ENCODE results near the gene KCNK7.

The KCNK7 gene

DNA sequence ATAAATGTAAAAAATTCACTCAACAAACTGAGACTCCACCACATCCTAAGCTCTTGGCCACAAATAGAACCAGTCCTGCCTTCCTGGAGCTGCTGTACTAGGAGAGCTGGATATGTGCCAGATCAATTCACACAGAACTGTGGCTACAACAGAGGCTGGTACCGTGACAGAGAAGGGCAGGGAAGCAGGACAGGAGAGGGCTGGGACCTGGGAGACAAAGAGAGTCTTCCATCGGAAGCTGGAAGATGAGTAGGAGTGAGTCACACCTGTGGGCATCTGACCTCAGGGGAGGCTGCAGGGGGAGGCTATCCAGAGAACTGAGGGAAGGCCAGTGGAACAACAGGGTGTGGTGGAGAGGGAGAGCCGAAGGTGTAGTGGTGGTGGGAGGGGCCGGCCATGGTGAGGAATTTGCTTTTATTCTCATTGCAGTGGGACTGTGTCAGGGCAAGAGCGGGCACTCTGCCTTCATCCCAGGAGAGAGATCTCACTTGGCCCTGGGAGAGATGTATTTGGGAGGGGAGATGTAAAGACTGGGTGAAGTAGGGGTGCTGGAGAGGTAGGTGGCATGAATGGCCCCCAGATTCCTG, 35.6 kb downstream of the KCNK7 start:
- POLR2A ChIA-PET: interaction anchor here (0.6 to 1.2 kb wide), 2 partner anchors 12 to 35 kb away, joined by 3 to 4 read pairs; partner anchors contain the start of genes FAM89B and SCYL1
- WGBS (ENCODE audit: insufficient coverage): 80% methylated on average over 4 of the region's 5 CpGs
- Histone ChIP-seq H3K4me1 (ENCODE audit: control extremely low read depth in 1 of 4, control insufficient read depth in 4 of 4, insufficient read depth in 4 of 4, low read length in 3 of 4) (peaks cover 0 to 51% (median 44%) of the 10 kb centered on the region in 4 experiments), H3K27me3 (replicated peaks in 2 of 5; ENCODE audit: control insufficient read depth in 4 of 5, insufficient read depth in 5 of 5, low read length in 4 of 5) (no peaks in the 10 kb centered on the region), H3K27ac (ENCODE audit: insufficient read depth in 1 of 2, low read depth in 1 of 2, low read length in 2 of 2, poor library complexity in 1 of 2, severe bottlenecking in 2 of 2) (no peak overlapping the region), H3K9me3 (ENCODE audit: control extremely low read depth in 1 of 5, control insufficient read depth in 4 of 5, insufficient read depth in 2 of 5, low read depth in 1 of 5, low read length in 4 of 5) (no peaks in the 10 kb centered on the region), H3K36me3 (ENCODE audit: control insufficient read depth in 4 of 4, insufficient read depth in 4 of 4, low read length in 3 of 4) (no peaks in the 10 kb centered on the region), H3K4me3 (ENCODE audit: control insufficient read depth in 1 of 7, extremely low read depth in 1 of 7, insufficient read depth in 4 of 7, low read depth in 2 of 7, low read length in 6 of 7) (no peak overlapping the region)
- CTCF ChIA-PET: interaction anchor here (1.3 to 16.1 kb wide), 5 partner anchors 8 to 19 kb away, joined by 3 to 239 read pairs (median 10); partner anchors contain the start of genes FAM89B and ZNRD2
- no peak for DNase-seq

DNA sequence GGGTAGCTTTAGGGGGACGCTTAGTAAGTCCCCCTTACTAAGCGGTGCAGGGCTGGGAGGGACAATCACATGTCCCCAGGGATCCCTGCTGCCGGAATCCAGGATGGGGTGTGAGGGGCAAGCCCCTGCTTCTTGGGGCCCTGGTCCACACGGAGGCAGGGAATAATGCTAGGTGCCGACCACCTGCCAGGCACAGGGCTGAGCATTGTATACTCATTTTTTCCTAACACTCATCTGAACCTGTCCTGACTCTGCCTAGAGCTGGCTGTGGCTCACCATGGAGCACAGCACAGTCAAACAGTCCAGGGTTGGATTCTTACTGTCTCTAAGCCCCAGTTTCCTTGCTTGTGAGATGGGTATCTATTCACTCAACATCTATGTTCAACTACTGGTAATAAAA, 36.1 kb downstream of the KCNK7 start:
- Histone ChIP-seq H3K27ac (ENCODE audit: insufficient read depth in 1 of 2, low read depth in 1 of 2, low read length in 2 of 2, poor library complexity in 1 of 2, severe bottlenecking in 2 of 2) (no peak overlapping the region), H3K36me3 (ENCODE audit: control insufficient read depth in 4 of 4, insufficient read depth in 4 of 4, low read length in 3 of 4) (no peaks in the 10 kb centered on the region), H3K4me3 (ENCODE audit: control insufficient read depth in 1 of 7, extremely low read depth in 1 of 7, insufficient read depth in 4 of 7, low read depth in 2 of 7, low read length in 6 of 7) (no peak overlapping the region), H3K9me3 (ENCODE audit: control extremely low read depth in 1 of 5, control insufficient read depth in 4 of 5, insufficient read depth in 2 of 5, low read depth in 1 of 5, low read length in 4 of 5) (no peaks in the 10 kb centered on the region), H3K4me1 (ENCODE audit: control extremely low read depth in 1 of 4, control insufficient read depth in 4 of 4, insufficient read depth in 4 of 4, low read length in 3 of 4) (peaks cover 0 to 56% (median 49%) of the 10 kb centered on the region in 4 experiments), H3K27me3 (replicated peaks in 2 of 5; ENCODE audit: control insufficient read depth in 4 of 5, insufficient read depth in 5 of 5, low read length in 4 of 5) (no peaks in the 10 kb centered on the region)
- no peak for DNase-seq
- POLR2A ChIA-PET: interaction anchor here (0.6 to 1.2 kb wide), 2 partner anchors 13 to 35 kb away, joined by 3 to 4 read pairs; partner anchors contain the start of genes FAM89B and SCYL1
- WGBS (ENCODE audit: insufficient coverage): 95% methylated on average over 4 of the region's 5 CpGs
- CTCF ChIA-PET: interaction anchor here (1.3 to 16.1 kb wide), 4 partner anchors 8 to 35 kb away, joined by 6 to 239 read pairs (median 16); partner anchors contain the start of gene FAM89B

DNA sequence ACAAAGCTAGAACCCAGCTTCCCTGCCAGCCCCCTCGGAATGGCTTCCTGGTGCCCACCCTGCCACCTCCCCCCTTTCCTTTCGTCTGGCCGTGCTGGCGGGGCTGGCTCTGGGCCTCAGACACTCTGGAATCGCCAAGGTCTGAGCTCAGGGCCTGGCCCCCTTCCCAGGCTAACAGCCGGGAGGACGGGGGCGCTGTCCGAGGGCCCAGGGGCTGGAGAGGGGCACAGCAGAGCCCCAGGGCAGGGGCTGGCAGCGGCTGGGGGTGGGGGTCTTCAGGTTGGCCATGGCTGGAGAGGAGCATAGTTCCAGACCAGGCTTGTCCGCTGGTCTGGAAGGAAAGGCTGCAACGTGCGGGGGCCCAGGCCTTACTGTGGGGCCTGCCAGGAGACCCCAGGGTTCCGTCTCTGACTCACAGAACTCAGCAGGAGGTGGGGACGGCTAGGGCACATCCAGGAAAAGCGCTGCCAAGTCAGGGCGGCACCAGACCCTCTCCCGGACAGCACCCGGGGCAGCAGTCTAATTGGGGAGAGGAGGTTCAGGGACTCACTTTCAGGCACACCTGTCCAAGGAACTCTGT, 36.6 kb downstream of the KCNK7 start:
- ChIA-PET CTCF (interaction anchor here (0.9 to 16.1 kb wide), 5 partner anchors 14 to 44 kb away, joined by 3 to 239 read pairs (median 6); partner anchors contain the start of gene FAM89B), POLR2A (interaction anchor here (0.5 to 1.2 kb wide), 5 partner anchors 8 to 397 kb away, joined by 3 to 4 read pairs (median 4); partner anchors contain the start of genes FAM89B, SCYL1 and ZNRD2)
- H3K9me3 ChIP-seq (ENCODE audit: control extremely low read depth in 1 of 5, control insufficient read depth in 4 of 5, insufficient read depth in 2 of 5, low read depth in 1 of 5, low read length in 4 of 5): no peaks in the 10 kb centered on the region
- no peaks in the 10 kb centered on the region for H3K27me3 ChIP-seq (replicated peaks in 2 of 5; ENCODE audit: control insufficient read depth in 4 of 5, insufficient read depth in 5 of 5, low read length in 4 of 5)
- H3K4me1 ChIP-seq (ENCODE audit: control extremely low read depth in 1 of 4, control insufficient read depth in 4 of 4, insufficient read depth in 4 of 4, low read length in 3 of 4): peaks cover 0 to 61% (median 55%) of the 10 kb centered on the region in 4 experiments
- peak overlapping the region in 6 of 7 experiments; percentile 16 to 81 (median 68) for H3K4me3 ChIP-seq (ENCODE audit: control insufficient read depth in 1 of 7, extremely low read depth in 1 of 7, insufficient read depth in 4 of 7, low read depth in 2 of 7, low read length in 6 of 7)
- H3K27ac ChIP-seq (ENCODE audit: insufficient read depth in 1 of 2, low read depth in 1 of 2, low read length in 2 of 2, poor library complexity in 1 of 2, severe bottlenecking in 2 of 2): peak overlapping the region; percentile 54 to 76
- WGBS (ENCODE audit: insufficient coverage): 46% methylated on average over 16 of the region's 19 CpGs
- DNase-seq: no peak
- no peaks in the 10 kb centered on the region for H3K36me3 ChIP-seq (ENCODE audit: control insufficient read depth in 4 of 4, insufficient read depth in 4 of 4, low read length in 3 of 4)

DNA sequence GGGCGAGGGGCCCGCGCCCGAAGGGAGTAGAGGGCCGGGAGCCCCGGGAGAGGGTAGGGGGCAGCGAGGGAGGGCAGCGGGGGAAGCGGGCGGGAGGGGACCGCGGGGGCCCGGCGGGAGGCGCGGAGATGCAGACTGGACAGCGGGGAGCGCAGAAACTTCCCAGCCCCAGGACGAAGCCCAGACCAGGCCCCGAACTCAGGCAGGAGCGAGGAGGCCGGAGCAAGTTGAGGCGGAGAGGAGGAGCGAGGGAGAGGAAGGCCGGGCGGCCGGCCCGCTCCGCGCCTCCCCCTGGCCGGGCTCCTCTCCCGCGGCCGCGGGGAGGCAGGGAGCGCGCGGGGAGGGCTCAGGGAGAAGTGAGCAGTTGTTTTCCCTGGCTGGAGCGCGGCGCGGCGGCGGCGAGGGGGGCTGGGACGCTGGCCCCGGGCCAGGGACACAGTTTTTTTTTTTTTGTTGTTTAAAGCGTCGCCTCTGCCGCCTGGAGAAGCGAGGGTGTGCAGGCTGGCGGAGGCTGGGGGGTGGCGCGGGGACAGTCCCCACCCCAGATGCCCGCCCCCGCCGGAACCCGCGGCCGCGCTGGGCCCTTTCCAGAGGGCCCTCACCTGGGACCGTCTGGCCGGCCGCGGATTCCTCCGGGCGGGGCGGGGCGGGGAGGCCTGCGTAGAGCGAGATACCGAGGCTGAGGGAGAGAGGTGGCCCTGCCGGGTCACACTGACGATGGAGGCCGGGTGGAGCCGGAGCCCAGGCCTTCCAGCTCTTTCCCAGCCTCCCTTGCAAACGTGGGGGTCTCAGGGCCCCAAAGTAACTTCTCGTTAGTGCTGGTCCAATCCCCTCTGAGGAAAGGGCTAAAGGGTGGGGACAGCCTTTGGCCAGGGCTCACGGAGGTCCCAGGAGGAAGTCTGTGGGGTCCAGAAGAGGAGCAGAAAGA, 37.3 kb downstream of the KCNK7 start, which contains the start of gene LTBP3:
LTBP3 (minus strand) TSS at position 358 of the 928 bp plus-strand sequence. CDS start 400 bp downstream, outside the sequence.
- no peaks in the 10 kb centered on the region for H3K36me3 ChIP-seq (ENCODE audit: control insufficient read depth in 4 of 4, insufficient read depth in 4 of 4, low read length in 3 of 4)
- H3K27ac ChIP-seq (ENCODE audit: insufficient read depth in 1 of 2, low read depth in 1 of 2, low read length in 2 of 2, poor library complexity in 1 of 2, severe bottlenecking in 2 of 2): peak within 1 kb of the TSS; percentile 54 to 76
- H3K27me3 ChIP-seq (replicated peaks in 2 of 5; ENCODE audit: control insufficient read depth in 4 of 5, insufficient read depth in 5 of 5, low read length in 4 of 5): no peaks in the 10 kb centered on the region
- H3K4me1 ChIP-seq (ENCODE audit: control extremely low read depth in 1 of 4, control insufficient read depth in 4 of 4, insufficient read depth in 4 of 4, low read length in 3 of 4): peaks cover 0 to 69% (median 62%) of the 10 kb centered on the region in 4 experiments
- peak in 2 of 3 donors; percentile 45 to 50 for DNase-seq
- CTCF ChIA-PET: interaction anchor here (0.9 to 16.1 kb wide), 7 partner anchors 13 to 46 kb away, joined by 3 to 239 read pairs (median 6); no protein-coding TSS in a partner anchor
- POLR2A ChIA-PET: interaction anchor here (0.5 to 1.2 kb wide), 3 partner anchors 9 to 397 kb away, joined by 4 read pairs; partner anchors contain the start of gene ZNRD2
- no peaks in the 10 kb centered on the region for H3K9me3 ChIP-seq (ENCODE audit: control extremely low read depth in 1 of 5, control insufficient read depth in 4 of 5, insufficient read depth in 2 of 5, low read depth in 1 of 5, low read length in 4 of 5)
- peak within 1 kb of the TSS; percentile 51 to 81 (median 62) for H3K4me3 ChIP-seq (ENCODE audit: control insufficient read depth in 1 of 7, extremely low read depth in 1 of 7, insufficient read depth in 4 of 7, low read depth in 2 of 7, low read length in 6 of 7)
- WGBS (ENCODE audit: insufficient coverage): 0% methylated on average over 56 of the region's 79 CpGs

DNA sequence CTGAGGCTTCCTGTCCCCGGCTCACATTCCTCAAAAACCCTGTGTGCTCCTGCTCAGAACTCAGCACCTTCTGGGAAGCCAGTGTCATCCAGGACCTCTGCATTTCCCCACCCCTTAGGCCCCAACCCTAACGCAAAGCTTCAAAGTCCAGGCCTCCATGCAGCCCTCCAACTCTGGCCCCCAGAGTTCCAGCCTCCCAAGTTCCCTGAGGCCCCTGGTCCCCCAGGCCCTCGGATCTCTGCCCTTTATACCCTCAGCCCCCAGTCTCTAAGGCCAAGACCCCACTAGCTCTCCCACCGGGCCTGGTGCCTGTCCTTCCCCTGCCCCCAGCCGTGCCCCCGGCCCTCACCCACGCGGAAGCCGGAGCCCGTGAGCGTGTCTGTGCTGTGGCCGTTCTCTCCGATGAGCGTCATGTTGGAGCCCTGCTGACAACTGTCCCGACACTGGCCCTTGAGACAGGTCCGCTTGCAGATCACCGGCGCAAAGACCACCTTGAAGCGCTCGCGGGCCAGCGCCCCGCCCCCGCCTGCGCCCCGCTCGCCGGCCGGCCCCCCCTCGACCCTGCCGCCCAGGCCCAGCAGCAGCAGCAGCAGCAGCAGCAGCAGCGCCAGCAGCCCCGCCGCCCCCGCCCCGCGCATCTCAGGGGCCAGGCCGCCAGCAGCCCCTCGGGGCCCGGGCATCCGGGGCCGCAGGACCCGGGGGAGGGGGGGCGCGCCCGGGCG, 38.2 kb downstream of the KCNK7 start:
- 2% methylated on average over 29 of the region's 47 CpGs for WGBS (ENCODE audit: insufficient coverage)
- Histone ChIP-seq H3K27ac (ENCODE audit: insufficient read depth in 1 of 2, low read depth in 1 of 2, low read length in 2 of 2, poor library complexity in 1 of 2, severe bottlenecking in 2 of 2) (peak overlapping the region in 1 of 2 experiments; percentile 76), H3K4me3 (ENCODE audit: control insufficient read depth in 1 of 7, extremely low read depth in 1 of 7, insufficient read depth in 4 of 7, low read depth in 2 of 7, low read length in 6 of 7) (peak overlapping the region in 6 of 7 experiments; percentile 18 to 81 (median 56)), H3K4me1 (ENCODE audit: control extremely low read depth in 1 of 4, control insufficient read depth in 4 of 4, insufficient read depth in 4 of 4, low read length in 3 of 4) (peaks cover 0 to 77% (median 70%) of the 10 kb centered on the region in 4 experiments), H3K36me3 (ENCODE audit: control insufficient read depth in 4 of 4, insufficient read depth in 4 of 4, low read length in 3 of 4) (peaks cover 0 to 2% (median 0%) of the 10 kb centered on the region in 4 experiments), H3K27me3 (replicated peaks in 2 of 5; ENCODE audit: control insufficient read depth in 4 of 5, insufficient read depth in 5 of 5, low read length in 4 of 5) (no peaks in the 10 kb centered on the region), H3K9me3 (ENCODE audit: control extremely low read depth in 1 of 5, control insufficient read depth in 4 of 5, insufficient read depth in 2 of 5, low read depth in 1 of 5, low read length in 4 of 5) (no peaks in the 10 kb centered on the region)
- peak in 1 of 3 donors; percentile 24 for DNase-seq
- ChIA-PET POLR2A (interaction anchor here (0.8 kb wide), 1 partner anchor 13 kb away, joined by 3 read pairs; the partner anchor contains the start of gene ZNRD2), CTCF (interaction anchor here (0.9 to 3.1 kb wide), 7 partner anchors 8 to 47 kb away, joined by 3 to 14 read pairs (median 4); no protein-coding TSS in a partner anchor)
